ENCODE data around the gene RWDD1.

DNA sequence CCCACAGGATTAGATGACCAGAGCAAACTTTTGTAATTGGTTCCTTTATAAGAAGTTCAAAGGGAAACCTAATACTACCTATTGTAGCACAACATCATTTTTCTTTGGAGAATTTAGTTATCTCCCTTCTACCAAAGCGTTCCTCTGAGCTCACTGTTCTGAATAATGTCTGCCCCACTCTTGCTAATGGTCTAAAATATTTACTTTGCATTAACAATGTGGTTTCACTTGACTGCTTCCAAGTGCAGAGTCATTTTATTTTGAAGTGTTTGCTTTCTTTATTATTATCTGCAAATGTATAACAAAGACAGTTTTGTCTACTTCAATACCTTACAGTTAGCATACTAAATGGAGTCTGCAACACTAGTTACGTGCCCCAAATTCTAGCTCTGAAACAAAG lies 40.9 kb upstream of the RWDD1 start:
- TF ChIP-seq, protein P1, sequence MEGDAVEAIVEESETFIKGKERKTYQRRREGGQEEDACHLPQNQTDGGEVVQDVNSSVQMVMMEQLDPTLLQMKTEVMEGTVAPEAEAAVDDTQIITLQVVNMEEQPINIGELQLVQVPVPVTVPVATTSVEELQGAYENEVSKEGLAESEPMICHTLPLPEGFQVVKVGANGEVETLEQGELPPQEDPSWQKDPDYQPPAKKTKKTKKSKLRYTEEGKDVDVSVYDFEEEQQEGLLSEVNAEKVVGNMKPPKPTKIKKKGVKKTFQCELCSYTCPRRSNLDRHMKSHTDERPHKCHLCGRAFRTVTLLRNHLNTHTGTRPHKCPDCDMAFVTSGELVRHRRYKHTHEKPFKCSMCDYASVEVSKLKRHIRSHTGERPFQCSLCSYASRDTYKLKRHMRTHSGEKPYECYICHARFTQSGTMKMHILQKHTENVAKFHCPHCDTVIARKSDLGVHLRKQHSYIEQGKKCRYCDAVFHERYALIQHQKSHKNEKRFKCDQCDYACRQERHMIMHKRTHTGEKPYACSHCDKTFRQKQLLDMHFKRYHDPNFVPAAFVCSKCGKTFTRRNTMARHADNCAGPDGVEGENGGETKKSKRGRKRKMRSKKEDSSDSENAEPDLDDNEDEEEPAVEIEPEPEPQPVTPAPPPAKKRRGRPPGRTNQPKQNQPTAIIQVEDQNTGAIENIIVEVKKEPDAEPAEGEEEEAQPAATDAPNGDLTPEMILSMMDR (IDR thresholded peaks at IDR 0.05): no peak
- no peak for TF ChIP-seq POLR2A (IDR thresholded peaks at IDR 0.05)
